GM08714 (cell line): ENCODE data around the gene EFHD1.
A peak's percentile ranks its signal among the peaks of the same experiment; 100 is the strongest.
"Not testable (repeated sequence)": the region's sequence is repeated elsewhere in the genome, so short reads cannot be mapped to it uniquely, and the experiment has no call there.

ENCODE experiments used
- H3K4me3 ChIP-seq: fragments of 200-500 bp; sonication (Bioruptor generic); 2 replicates; pipeline ENCODE4 v1.5.1; 2014; ENCODE audit warnings: mild to moderate bottlenecking, low read length, inconsistent platforms
- ZNF274 ChIP-seq: IDR thresholded peaks from 2 replicates; pipeline ENCODE4 v1.6.1; 2012; ENCODE audit warnings: mild to moderate bottlenecking, low read depth, low read length

The EFHD1 gene

GRCh38 chr2:232687382-232688160, 54.2 kb downstream of the EFHD1 start:
- H3K4me3 ChIP-seq = no peak overlapping the region
- no peak for TF ChIP-seq ZNF274

- no peak overlapping the region for H3K4me3 ChIP-seq
- TF ChIP-seq ZNF274 = no peak
These were observed 54.8 kb downstream of the EFHD1 start for GRCh38 chr2:232688201-232688600.

GRCh38 chr2:232689152-232689910, 55.9 kb downstream of the EFHD1 start:
- no peak for TF ChIP-seq ZNF274

GRCh38 chr2:232691117-232691516, 57.7 kb downstream of the EFHD1 start:
- H3K4me3 ChIP-seq = not testable (repeated sequence)

More at GRCh38 chr2:232689152-232689910, 55.9 kb downstream of the EFHD1 start:
- no peak overlapping the region for H3K4me3 ChIP-seq

GRCh38 chr2:232693344-232693743, 59.9 kb downstream of the EFHD1 start:
- no peak overlapping the region for H3K4me3 ChIP-seq

GRCh38 chr2:232696609-232697058, 63.2 kb downstream of the EFHD1 start:
- no peak for TF ChIP-seq ZNF274
- H3K4me3 ChIP-seq = peak overlapping the region; percentile 66; the same call in 1 of the 2 replicates

More at GRCh38 chr2:232693344-232693743, 59.9 kb downstream of the EFHD1 start:
- TF ChIP-seq ZNF274 = no peak

GRCh38 chr2:232697059-232697806, 63.8 kb downstream of the EFHD1 start, which contains the start of gene GIGYF2:
TSS of gene GIGYF2 (plus strand) at chr2:232697331. CDS start at chr2:232735198, 37,867 bp downstream.
- no peak for TF ChIP-seq ZNF274
- H3K4me3 ChIP-seq = peak within 1 kb of the TSS; percentile 82

GRCh38 chr2:232697807-232698110, 64.4 kb downstream of the EFHD1 start:
- no peak for TF ChIP-seq ZNF274
- H3K4me3 ChIP-seq = peak overlapping the region; percentile 82

- peak overlapping the region; percentile 82 for H3K4me3 ChIP-seq
- TF ChIP-seq ZNF274 = no peak
These were observed 65.2 kb downstream of the EFHD1 start for GRCh38 chr2:232698556-232699091.

- TF ChIP-seq ZNF274 = no peak
- H3K4me3 ChIP-seq = peak overlapping the region; percentile 50
These were observed 65.7 kb downstream of the EFHD1 start for GRCh38 chr2:232699110-232699509.

GRCh38 chr2:232700154-232700553, 66.8 kb downstream of the EFHD1 start:
- H3K4me3 ChIP-seq = no peak overlapping the region
- TF ChIP-seq ZNF274 = no peak

GRCh38 chr2:232707076-232707475, 73.7 kb downstream of the EFHD1 start:
- H3K4me3 ChIP-seq = no peak overlapping the region
- TF ChIP-seq ZNF274 = no peak

GRCh38 chr2:232713505-232713904, 80.1 kb downstream of the EFHD1 start:
- no peak for TF ChIP-seq ZNF274
- no peak overlapping the region for H3K4me3 ChIP-seq

GRCh38 chr2:232714969-232715368, 81.6 kb downstream of the EFHD1 start:
- no peak for TF ChIP-seq ZNF274

GRCh38 chr2:232720056-232720455, 86.7 kb downstream of the EFHD1 start:
- H3K4me3 ChIP-seq = not testable (repeated sequence)

More at GRCh38 chr2:232714969-232715368, 81.6 kb downstream of the EFHD1 start:
- no peak overlapping the region for H3K4me3 ChIP-seq
